ENCODE results near the gene LRRFIP1. TPM values are rescaled to one million over a fixed set of nuclear protein-coding genes. Genes with fewer than 3 reads are reported as not detected.
"Not testable (repeated sequence)": the region's sequence is repeated elsewhere in the genome, so short reads cannot be mapped to it uniquely, and the experiment has no call there.

The LRRFIP1 gene
- polyA plus RNA-seq, 1 donor (not counting 4 experiments of a cell fraction or from before 2014, with no cell fraction given): 115 TPM

DNA sequence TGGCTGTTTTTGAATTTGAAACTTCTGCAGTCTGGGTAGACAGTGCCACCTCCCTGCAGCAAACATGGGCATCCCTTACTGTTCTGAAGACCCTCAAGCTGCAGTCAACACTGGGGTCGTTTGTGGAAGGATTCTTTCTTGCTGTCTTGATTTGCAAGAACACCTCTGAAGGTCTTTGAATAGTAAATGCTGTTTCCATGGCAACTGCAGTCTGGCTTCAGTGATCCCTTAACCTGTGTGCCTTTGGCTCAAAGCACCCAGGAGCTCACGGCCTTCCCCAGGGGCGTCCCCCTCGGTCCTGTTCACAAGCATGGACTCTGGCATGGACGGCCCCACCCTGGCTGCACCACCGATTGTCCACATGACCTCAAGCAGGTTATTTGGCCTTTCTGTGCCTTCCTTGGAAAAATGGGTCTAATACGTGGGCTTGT is 38.3 kb downstream of the LRRFIP1 start:
- peaks cover 7% of the 10 kb centered on the region for H3K27me3 ChIP-seq (ENCODE audit: control insufficient read depth, extremely low read depth, insufficient read depth, low read length)
- no peaks in the 10 kb centered on the region for H4K20me1 ChIP-seq (ENCODE audit: control insufficient read depth, extremely low read depth, insufficient read depth, low read length)
- H3K27ac ChIP-seq (ENCODE audit: control insufficient read depth, insufficient read depth, low read length): no peak overlapping the region
- no peaks in the 10 kb centered on the region for H3K9me1 ChIP-seq (ENCODE audit: control insufficient read depth, extremely low read depth, insufficient read depth, low read length)
- H3K36me3 ChIP-seq (ENCODE audit: control insufficient read depth in 2 of 2, extremely low read depth in 1 of 2, insufficient read depth in 2 of 2, low read length in 2 of 2): no peaks in the 10 kb centered on the region
- dilution Hi-C loops (cut with MboI; ENCODE audit: extremely low pct_ligation_motif_present, low sequenced_read_pairs): no loop called here
- no peak overlapping the region for H3K4me3 ChIP-seq (ENCODE audit: control insufficient read depth in 2 of 3, extremely low read depth in 1 of 3, insufficient read depth in 2 of 3, low read depth in 1 of 3, low read length in 3 of 3)
- peaks cover 15% of the 10 kb centered on the region for H3K4me1 ChIP-seq (ENCODE audit: control insufficient read depth, extremely low read depth, insufficient read depth, low read length)
- H3K4me2 ChIP-seq (ENCODE audit: control insufficient read depth, extremely low read depth, insufficient read depth, low read depth, low read length): no peak overlapping the region
- DNase-seq (ENCODE audit: low read depth, low spot score) (no peak), FAIRE-seq (no peak)
- no peaks in the 10 kb centered on the region for H3K79me2 ChIP-seq (ENCODE audit: control insufficient read depth, insufficient read depth, low read length)
- no peaks in the 10 kb centered on the region for H3K9me3 ChIP-seq (ENCODE audit: control insufficient read depth, low read depth, low read length)
- TF ChIP-seq CTCF (optimal IDR thresholded peaks at IDR 0.05 in 1 of 3, IDR thresholded peaks at IDR 0.05 in 1 of 3, conservative IDR thresholded peaks at IDR 0.05 in 1 of 3; ENCODE audit: extremely low read depth in 1 of 3, insufficient read depth in 2 of 3, low read length in 3 of 3): no peak
- TF ChIP-seq EZH2 (IDR thresholded peaks at IDR 0.05; ENCODE audit: low read length): no peak
- H2AFZ ChIP-seq (ENCODE audit: control insufficient read depth, low read length): no peak overlapping the region
- no peak overlapping the region for H3K9ac ChIP-seq (ENCODE audit: control insufficient read depth, extremely low read depth, insufficient read depth, low read length)

GRCh38 chr2:237666606-237667005 is 39.2 kb downstream of the LRRFIP1 start:
- dilution Hi-C loops (cut with MboI; ENCODE audit: extremely low pct_ligation_motif_present, low sequenced_read_pairs): no loop called here

GRCh38 chr2:237667050-237667576 is 39.7 kb downstream of the LRRFIP1 start:
- H4K20me1 ChIP-seq (ENCODE audit: control insufficient read depth, extremely low read depth, insufficient read depth, low read length); H3K4me2 ChIP-seq (ENCODE audit: control insufficient read depth, extremely low read depth, insufficient read depth, low read depth, low read length); FAIRE-seq; H3K79me2 ChIP-seq (ENCODE audit: control insufficient read depth, insufficient read depth, low read length); H2AFZ ChIP-seq (ENCODE audit: control insufficient read depth, low read length); H3K27ac ChIP-seq (ENCODE audit: control insufficient read depth, insufficient read depth, low read length); H3K9me3 ChIP-seq (ENCODE audit: control insufficient read depth, low read depth, low read length); H3K4me3 ChIP-seq (ENCODE audit: control insufficient read depth in 2 of 3, extremely low read depth in 1 of 3, insufficient read depth in 2 of 3, low read depth in 1 of 3, low read length in 3 of 3); H3K9ac ChIP-seq (ENCODE audit: control insufficient read depth, extremely low read depth, insufficient read depth, low read length); dilution Hi-C loops (cut with MboI; ENCODE audit: extremely low pct_ligation_motif_present, low sequenced_read_pairs); DNase-seq (ENCODE audit: low read depth, low spot score); H3K9me1 ChIP-seq (ENCODE audit: control insufficient read depth, extremely low read depth, insufficient read depth, low read length); H3K36me3 ChIP-seq (ENCODE audit: control insufficient read depth in 2 of 2, extremely low read depth in 1 of 2, insufficient read depth in 2 of 2, low read length in 2 of 2): not testable (repeated sequence)
- peaks cover 13% of the 10 kb centered on the region for H3K4me1 ChIP-seq (ENCODE audit: control insufficient read depth, extremely low read depth, insufficient read depth, low read length)
- H3K27me3 ChIP-seq (ENCODE audit: control insufficient read depth, extremely low read depth, insufficient read depth, low read length): peaks cover 10% of the 10 kb centered on the region

More at GRCh38 chr2:237666606-237667005, 39.2 kb downstream of the LRRFIP1 start:
- Histone ChIP-seq H3K9me1 (ENCODE audit: control insufficient read depth, extremely low read depth, insufficient read depth, low read length) (no peaks in the 10 kb centered on the region), H3K4me1 (ENCODE audit: control insufficient read depth, extremely low read depth, insufficient read depth, low read length) (peaks cover 15% of the 10 kb centered on the region), H3K4me2 (ENCODE audit: control insufficient read depth, extremely low read depth, insufficient read depth, low read depth, low read length) (no peak overlapping the region), H3K9ac (ENCODE audit: control insufficient read depth, extremely low read depth, insufficient read depth, low read length) (no peak overlapping the region), H3K79me2 (ENCODE audit: control insufficient read depth, insufficient read depth, low read length) (no peaks in the 10 kb centered on the region), H3K4me3 (ENCODE audit: control insufficient read depth in 2 of 3, extremely low read depth in 1 of 3, insufficient read depth in 2 of 3, low read depth in 1 of 3, low read length in 3 of 3) (no peak overlapping the region), H3K9me3 (ENCODE audit: control insufficient read depth, low read depth, low read length) (no peaks in the 10 kb centered on the region), H2AFZ (ENCODE audit: control insufficient read depth, low read length) (no peak overlapping the region), H4K20me1 (ENCODE audit: control insufficient read depth, extremely low read depth, insufficient read depth, low read length) (no peaks in the 10 kb centered on the region), H3K27me3 (ENCODE audit: control insufficient read depth, extremely low read depth, insufficient read depth, low read length) (peaks cover 10% of the 10 kb centered on the region), H3K36me3 (ENCODE audit: control insufficient read depth in 2 of 2, extremely low read depth in 1 of 2, insufficient read depth in 2 of 2, low read length in 2 of 2) (no peaks in the 10 kb centered on the region), H3K27ac (ENCODE audit: control insufficient read depth, insufficient read depth, low read length) (no peak overlapping the region)
- no peak for FAIRE-seq
- no peak for DNase-seq (ENCODE audit: low read depth, low spot score)
- TF ChIP-seq EZH2 (IDR thresholded peaks at IDR 0.05; ENCODE audit: low read length) (no peak), CTCF (optimal IDR thresholded peaks at IDR 0.05 in 1 of 3, IDR thresholded peaks at IDR 0.05 in 1 of 3, conservative IDR thresholded peaks at IDR 0.05 in 1 of 3; ENCODE audit: extremely low read depth in 1 of 3, insufficient read depth in 2 of 3, low read length in 3 of 3) (no peak)
